ENCODE results near the gene ACAP1. TPM values are rescaled to one million over a fixed set of nuclear protein-coding genes. Genes with fewer than 3 reads are reported as not detected.

Gene ACAP1
- total and polyA plus RNA-seq, 9 of the 15 experiments (the other 6 are each of a cell fraction or from before 2014, with no cell fraction given) = 0.15 to 8.5 (median 2.4) TPM

- TF ChIP-seq KDM5B (IDR thresholded peaks at IDR 0.05; ENCODE audit: insufficient replicate concordance, low read depth, low read length) (peak; percentile 75), FOXA3 (CRISPR knock-in tag; conservative IDR thresholded peaks at IDR 0.05 in 1 of 2, IDR thresholded peaks at IDR 0.05 in 1 of 2) (no peak), ZNF717 (CRISPR knock-in tag; IDR thresholded peaks at IDR 0.05) (no peak), KAT8 (IDR thresholded peaks at IDR 0.05; ENCODE audit: low read depth) (no peak), SAFB (IDR thresholded peaks at IDR 0.05; ENCODE audit: borderline replicate concordance, low read depth, low read length) (no peak), ZFP36 (IDR thresholded peaks at IDR 0.05; ENCODE audit: low read depth, low read length, partially characterized antibody) (no peak), ZKSCAN3 (CRISPR knock-in tag; IDR thresholded peaks at IDR 0.05) (no peak), RBM15 (IDR thresholded peaks at IDR 0.05; ENCODE audit: insufficient read depth, low read length) (no peak), POLR2B (IDR thresholded peaks at IDR 0.05; ENCODE audit: low read depth, partially characterized antibody) (peak; percentile 78), CREBBP (IDR thresholded peaks at IDR 0.05; ENCODE audit: low read depth, low read length) (no peak), CHAMP1 (IDR thresholded peaks at IDR 0.05) (no peak), NFYB (IDR thresholded peaks at IDR 0.05; ENCODE audit: extremely low read depth, insufficient read length) (no peak), GATAD2A (IDR thresholded peaks at IDR 0.05) (no peak), RERE (CRISPR knock-in tag; IDR thresholded peaks at IDR 0.05; ENCODE audit: borderline replicate concordance) (no peak), NBN (IDR thresholded peaks at IDR 0.05; ENCODE audit: low read depth) (no peak), SIRT6 (IDR thresholded peaks at IDR 0.05; ENCODE audit: low read depth, low read length) (no peak), ZNF23 (CRISPR knock-in tag; IDR thresholded peaks at IDR 0.05) (no peak)
- TF ChIP-seq, protein P1, sequence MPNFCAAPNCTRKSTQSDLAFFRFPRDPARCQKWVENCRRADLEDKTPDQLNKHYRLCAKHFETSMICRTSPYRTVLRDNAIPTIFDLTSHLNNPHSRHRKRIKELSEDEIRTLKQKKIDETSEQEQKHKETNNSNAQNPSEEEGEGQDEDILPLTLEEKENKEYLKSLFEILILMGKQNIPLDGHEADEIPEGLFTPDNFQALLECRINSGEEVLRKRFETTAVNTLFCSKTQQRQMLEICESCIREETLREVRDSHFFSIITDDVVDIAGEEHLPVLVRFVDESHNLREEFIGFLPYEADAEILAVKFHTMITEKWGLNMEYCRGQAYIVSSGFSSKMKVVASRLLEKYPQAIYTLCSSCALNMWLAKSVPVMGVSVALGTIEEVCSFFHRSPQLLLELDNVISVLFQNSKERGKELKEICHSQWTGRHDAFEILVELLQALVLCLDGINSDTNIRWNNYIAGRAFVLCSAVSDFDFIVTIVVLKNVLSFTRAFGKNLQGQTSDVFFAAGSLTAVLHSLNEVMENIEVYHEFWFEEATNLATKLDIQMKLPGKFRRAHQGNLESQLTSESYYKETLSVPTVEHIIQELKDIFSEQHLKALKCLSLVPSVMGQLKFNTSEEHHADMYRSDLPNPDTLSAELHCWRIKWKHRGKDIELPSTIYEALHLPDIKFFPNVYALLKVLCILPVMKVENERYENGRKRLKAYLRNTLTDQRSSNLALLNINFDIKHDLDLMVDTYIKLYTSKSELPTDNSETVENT (CRISPR knock-in tag; IDR thresholded peaks at IDR 0.05) = no peak
These were observed 29.2 kb upstream of the ACAP1 start, which contains the start of gene EIF5A (continued) for GRCh38 chr17:7306911-7307685.

Data from K562 (cell line).